Measurements from ENCODE around the gene MRPL11. TPM values are rescaled to one million over a fixed set of nuclear protein-coding genes. Genes with fewer than 3 reads are reported as not detected.

MRPL11 gene
- total RNA-seq (59.0 TPM), polyA plus RNA-seq (ENCODE audit: insufficient read depth in 1 of 8, insufficient read length in 8 of 8, low replicate concordance in 1 of 8) (10 to 100 TPM; 49.6 to 62.4 (median 54.9) TPM)
- long read RNA-seq, donor 1, transcript MRPL11-201 (5 exons, 1,605 nt), result major isoform, 12 of 17 reads
- long read RNA-seq, donor 1, transcript MRPL11-203 (5 exons, 1,527 nt), result minor isoform, 5 of 17 reads
- long read RNA-seq, donor 1, partial matches to known transcripts, result 0 of 17 reads
- long read RNA-seq, donor 1, other reads (novel, unspliced or antisense), result 0 of 17 reads
- long read RNA-seq, donor 2, partial matches to known transcripts, result 0 of 3 reads
- long read RNA-seq, donor 2, other reads (novel, unspliced or antisense), result 0 of 3 reads
- long read RNA-seq, donor 3, transcript MRPL11-201 (5 exons, 1,605 nt), result major isoform, 36 of 41 reads
- long read RNA-seq, donor 3, transcript MRPL11-203 (5 exons, 1,527 nt), result minor isoform, 5 of 41 reads
- long read RNA-seq, donor 3, partial matches to known transcripts, result 0 of 41 reads
- long read RNA-seq, donor 3, other reads (novel, unspliced or antisense), result 0 of 41 reads
- long read RNA-seq, donor 4, transcript MRPL11-201 (5 exons, 1,605 nt), result major isoform, 13 of 22 reads
- long read RNA-seq, donor 4, transcript MRPL11-203 (5 exons, 1,527 nt), result minor isoform, 9 of 22 reads
- long read RNA-seq, donor 4, partial matches to known transcripts, result 0 of 22 reads
- long read RNA-seq, donor 4, other reads (novel, unspliced or antisense), result 0 of 22 reads
- long read RNA-seq, donor 5, transcript MRPL11-203 (5 exons, 1,527 nt), result minor isoform, 21 of 82 reads
- long read RNA-seq, donor 5, transcript MRPL11-201 (5 exons, 1,605 nt), result major isoform, 55 of 82 reads
- long read RNA-seq, donor 5, partial matches to known transcripts, result 0 of 82 reads
- long read RNA-seq, donor 5, other reads (novel, unspliced or antisense), result 6 of 82 reads
- long read RNA-seq, donor 6, transcript MRPL11-201 (5 exons, 1,605 nt), result major isoform, 54 of 78 reads
- long read RNA-seq, donor 6, transcript MRPL11-203 (5 exons, 1,527 nt), result minor isoform, 16 of 78 reads
- long read RNA-seq, donor 6, partial matches to known transcripts, result 0 of 78 reads
- long read RNA-seq, donor 6, other reads (novel, unspliced or antisense), result 8 of 78 reads
- long read RNA-seq, donor 7, transcript MRPL11-203 (5 exons, 1,527 nt), result minor isoform, 7 of 43 reads
- long read RNA-seq, donor 7, transcript MRPL11-201 (5 exons, 1,605 nt), result major isoform, 34 of 43 reads
- long read RNA-seq, donor 7, partial matches to known transcripts, result 0 of 43 reads
- long read RNA-seq, donor 7, other reads (novel, unspliced or antisense), result 0 of 43 reads
- long read RNA-seq, donor 8, transcript MRPL11-201 (5 exons, 1,605 nt), result major isoform, 21 of 32 reads
- long read RNA-seq, donor 8, transcript MRPL11-203 (5 exons, 1,527 nt), result minor isoform, 5 of 32 reads
- long read RNA-seq, donor 8, partial matches to known transcripts, result 5 of 32 reads
- long read RNA-seq, donor 8, other reads (novel, unspliced or antisense), result 0 of 32 reads
- long read RNA-seq, donor 9, transcript MRPL11-201 (5 exons, 1,605 nt), result major isoform, 18 of 26 reads
- long read RNA-seq, donor 9, partial matches to known transcripts, result 5 of 26 reads
- long read RNA-seq, donor 9, other reads (novel, unspliced or antisense), result 0 of 26 reads
- long read RNA-seq, donor 10, transcript MRPL11-203 (5 exons, 1,527 nt), result minor isoform, 5 of 38 reads
- long read RNA-seq, donor 10, transcript MRPL11-201 (5 exons, 1,605 nt), result major isoform, 31 of 38 reads
- long read RNA-seq, donor 10, partial matches to known transcripts, result 0 of 38 reads
- long read RNA-seq, donor 10, other reads (novel, unspliced or antisense), result 0 of 38 reads
- long read RNA-seq, donor 11, transcript MRPL11-201 (5 exons, 1,605 nt), result major isoform, 26 of 30 reads
- long read RNA-seq, donor 11, partial matches to known transcripts, result 0 of 30 reads
- long read RNA-seq, donor 11, other reads (novel, unspliced or antisense), result 0 of 30 reads

DNA sequence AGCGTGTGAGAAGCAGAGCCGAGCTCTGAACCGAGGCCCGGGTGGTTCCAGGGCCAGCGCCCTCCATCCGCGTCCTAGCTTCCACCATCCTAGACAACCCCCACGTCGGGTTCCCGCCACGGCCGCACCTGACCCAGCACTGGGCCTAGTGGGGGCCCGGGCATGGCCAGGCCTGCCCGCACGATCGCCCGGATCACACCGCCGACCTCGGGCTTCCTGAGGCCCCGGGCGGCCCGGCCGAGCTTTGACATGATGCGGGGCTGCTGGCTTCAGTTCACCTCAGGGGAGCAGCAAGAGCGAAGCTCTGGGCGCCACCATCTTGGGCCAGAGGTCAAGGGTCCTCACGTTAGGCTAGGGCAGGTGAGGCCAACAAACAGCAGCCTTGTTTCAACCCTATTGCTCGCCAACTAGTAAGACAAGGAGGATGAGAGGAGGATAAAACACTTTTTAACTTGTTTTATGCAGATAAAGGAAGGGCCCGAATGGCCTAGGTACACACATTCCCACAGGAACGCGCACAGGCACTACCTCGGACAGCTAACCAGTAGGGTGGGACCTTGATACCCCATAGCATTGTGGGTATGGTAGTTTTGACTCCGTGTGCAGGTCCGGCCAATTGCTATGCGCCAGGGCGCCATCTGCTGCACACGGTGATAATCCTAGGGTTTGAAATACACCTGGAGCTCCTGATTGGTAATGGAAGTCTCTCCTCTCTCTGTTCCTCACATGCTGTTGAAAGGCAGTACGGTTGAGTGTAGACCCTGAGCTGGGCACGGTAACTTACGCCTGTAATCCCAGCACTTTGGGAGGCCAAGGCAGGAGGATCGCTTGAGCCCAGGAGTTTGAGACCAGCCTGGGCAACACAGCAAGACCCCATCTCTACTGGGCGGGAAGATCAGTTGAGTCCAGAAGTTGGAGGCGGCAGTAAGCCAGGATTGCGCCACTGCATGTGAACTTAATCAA lies at the start of gene MRPL11:
Gene MRPL11, minus strand, starts transcription at position 345 of the 963 bp plus-strand sequence. Its CDS starts 94 bp downstream, at position 251.
- Histone ChIP-seq H3K9me3 (replicated peaks; ENCODE audit: control insufficient read depth, low read depth, low read length) (peaks cover 2% of the 10 kb centered on the region), H3K4me1 (ENCODE audit: control insufficient read depth, insufficient read depth, low read length) (peaks cover 8% of the 10 kb centered on the region), H3K36me3 (ENCODE audit: control insufficient read depth, insufficient read depth, low read length) (peaks cover 24% of the 10 kb centered on the region), H3K4me3 (ENCODE audit: low read length) (peak within 1 kb of the TSS; percentile 87), H3K27me3 (ENCODE audit: control insufficient read depth, insufficient read depth, low read length) (no peaks in the 10 kb centered on the region), H3K27ac (ENCODE audit: low read length) (peak within 1 kb of the TSS; percentile 60)
- 4% methylated on average over 36 of the region's 45 CpGs for WGBS (ENCODE audit: insufficient coverage)
- DNase-seq, result peak; percentile 97

DNA sequence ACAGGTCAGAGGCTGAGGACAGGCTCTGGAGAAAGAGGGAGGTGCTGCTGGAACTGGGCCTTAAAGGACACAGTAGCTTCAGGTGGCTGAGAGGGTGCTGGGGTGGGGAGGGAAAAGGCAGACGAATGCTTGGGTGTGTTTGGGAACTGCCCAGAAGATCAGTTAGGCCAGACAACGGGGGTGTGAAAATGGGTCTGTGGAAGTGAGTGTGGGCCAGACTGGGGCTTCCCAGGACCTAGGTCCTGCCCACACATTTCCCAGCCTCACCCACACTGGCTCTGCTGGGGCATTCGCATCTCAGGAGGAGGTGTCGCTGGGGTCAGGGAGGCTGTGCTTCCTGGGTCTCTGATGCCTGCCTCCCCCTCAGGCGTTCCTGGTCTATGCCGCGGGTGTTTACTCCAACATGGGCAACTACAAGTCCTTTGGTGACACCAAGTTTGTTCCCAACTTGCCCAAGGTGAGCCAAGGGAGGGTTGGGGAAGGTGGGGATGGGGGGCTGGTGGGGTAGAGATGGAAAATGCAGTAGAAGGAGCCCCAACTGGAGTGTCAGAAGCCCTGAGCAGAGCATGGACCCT lies 46.2 kb upstream of the MRPL11 start:
- WGBS (ENCODE audit: insufficient coverage), result 85% methylated on average over 3 of the region's 7 CpGs
- Histone ChIP-seq H3K9me3 (replicated peaks; ENCODE audit: control insufficient read depth, low read depth, low read length) (no peaks in the 10 kb centered on the region), H3K27me3 (ENCODE audit: control insufficient read depth, insufficient read depth, low read length) (no peaks in the 10 kb centered on the region), H3K4me3 (ENCODE audit: low read length) (no peak overlapping the region), H3K4me1 (ENCODE audit: control insufficient read depth, insufficient read depth, low read length) (peaks cover 14% of the 10 kb centered on the region), H3K27ac (ENCODE audit: low read length) (no peak overlapping the region), H3K36me3 (ENCODE audit: control insufficient read depth, insufficient read depth, low read length) (peaks cover 42% of the 10 kb centered on the region)
- DNase-seq, result no peak

DNA sequence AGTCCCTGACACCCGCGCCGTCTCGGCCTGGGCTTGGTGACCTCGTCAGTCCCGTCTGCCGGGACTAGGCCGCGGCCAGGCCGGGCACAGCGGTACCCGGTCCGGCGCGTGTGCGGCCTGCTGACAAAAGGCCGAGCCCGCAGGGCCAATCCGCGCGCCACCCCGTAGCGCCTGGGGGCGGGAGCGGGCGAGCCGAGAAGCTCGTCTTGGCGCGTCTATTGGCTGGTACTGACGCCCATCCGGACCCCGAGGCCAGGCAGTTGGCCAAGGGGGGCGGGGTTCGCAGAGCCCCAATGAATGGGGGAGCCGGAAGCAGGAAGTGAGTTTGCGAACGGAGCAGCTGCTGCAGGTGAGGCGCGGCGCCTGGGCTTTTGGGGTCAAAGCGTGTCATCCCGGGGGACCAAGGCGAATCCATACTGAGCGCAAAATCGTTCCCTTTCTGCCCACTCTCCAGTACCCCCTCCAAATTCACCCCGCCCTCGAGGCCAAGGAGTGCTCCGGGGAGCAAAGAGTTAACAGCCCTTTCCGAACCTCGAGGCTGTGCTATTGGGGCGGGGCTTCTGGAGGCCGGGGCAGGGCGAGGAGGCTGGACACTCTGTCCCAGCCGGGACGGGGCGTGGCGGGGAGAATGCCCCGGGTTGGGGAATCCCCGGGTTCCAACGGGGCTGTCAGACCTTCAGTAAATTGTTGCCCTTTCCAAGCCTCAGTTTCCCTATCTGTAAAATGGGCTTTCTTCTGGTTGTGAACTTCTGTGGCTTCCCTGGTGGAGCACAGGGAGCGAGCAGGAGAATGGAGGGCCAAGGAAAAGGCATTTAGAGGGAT lies 41.7 kb upstream of the MRPL11 start, which contains the start of gene DPP3:
Gene DPP3, plus strand, starts transcription at position 318 of the 822 bp plus-strand sequence. CDS start 1,767 bp downstream, outside the sequence.
- under 1% methylated on average over 55 of the region's 62 CpGs for WGBS (ENCODE audit: insufficient coverage)

DNA sequence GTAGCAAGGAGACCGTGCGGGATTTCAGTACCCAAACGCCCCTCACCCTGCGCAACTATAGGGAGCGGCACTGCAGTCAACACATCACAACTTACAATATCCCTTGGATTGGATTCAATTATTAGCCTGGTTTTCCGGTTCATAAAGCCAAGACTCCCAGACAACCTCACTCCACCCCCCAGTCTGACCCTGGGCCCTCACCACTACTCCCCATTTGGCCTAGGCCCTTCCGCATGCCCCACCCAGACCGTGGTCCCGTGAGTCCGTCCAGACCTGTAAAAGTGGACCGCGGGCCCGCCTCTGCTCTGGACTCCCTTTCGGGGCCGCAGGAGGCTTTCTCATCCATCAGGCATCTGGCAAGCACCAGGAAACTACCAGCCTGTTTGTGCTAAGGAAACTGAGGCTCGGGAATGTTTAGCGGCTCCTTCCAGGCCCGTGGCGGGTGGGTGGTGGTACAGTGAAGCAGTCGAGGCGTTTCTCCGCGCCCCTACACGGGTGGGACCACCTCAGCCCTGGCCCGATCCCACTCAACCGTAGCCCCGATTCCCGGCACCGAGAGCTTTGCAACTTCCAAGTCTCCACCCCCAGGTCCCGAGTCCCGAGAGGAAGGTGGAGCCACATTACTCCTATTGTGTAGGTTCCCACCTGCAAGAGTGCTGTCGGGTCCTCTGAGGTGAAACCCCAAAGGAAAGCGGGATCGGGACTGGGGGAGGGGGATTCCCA lies 40.9 kb upstream of the MRPL11 start:
- peaks cover 47% of the 10 kb centered on the region for H3K4me1 ChIP-seq (ENCODE audit: control insufficient read depth, insufficient read depth, low read length)
- peak overlapping the region; percentile 91 for H3K4me3 ChIP-seq (ENCODE audit: low read length)
- no peaks in the 10 kb centered on the region for H3K9me3 ChIP-seq (replicated peaks; ENCODE audit: control insufficient read depth, low read depth, low read length)
- DNase-seq, result peak; percentile 55
- peak overlapping the region; percentile 93 for H3K27ac ChIP-seq (ENCODE audit: low read length)
- H3K27me3 ChIP-seq (ENCODE audit: control insufficient read depth, insufficient read depth, low read length), result no peaks in the 10 kb centered on the region
- WGBS (ENCODE audit: insufficient coverage), result under 1% methylated on average over 29 of the region's 34 CpGs
- H3K36me3 ChIP-seq (ENCODE audit: control insufficient read depth, insufficient read depth, low read length), result peaks cover 7% of the 10 kb centered on the region

More for the DNA sequence above, 41.7 kb upstream of the MRPL11 start, which contains the start of gene DPP3:
- H3K4me1 ChIP-seq (ENCODE audit: control insufficient read depth, insufficient read depth, low read length), result peaks cover 47% of the 10 kb centered on the region
- H3K27me3 ChIP-seq (ENCODE audit: control insufficient read depth, insufficient read depth, low read length), result no peaks in the 10 kb centered on the region
- DNase-seq, result peak; percentile 98
- peaks cover 6% of the 10 kb centered on the region for H3K36me3 ChIP-seq (ENCODE audit: control insufficient read depth, insufficient read depth, low read length)
- peak within 1 kb of the TSS; percentile 93 for H3K27ac ChIP-seq (ENCODE audit: low read length)
- no peaks in the 10 kb centered on the region for H3K9me3 ChIP-seq (replicated peaks; ENCODE audit: control insufficient read depth, low read depth, low read length)
- H3K4me3 ChIP-seq (ENCODE audit: low read length), result peak within 1 kb of the TSS; percentile 91

DNA sequence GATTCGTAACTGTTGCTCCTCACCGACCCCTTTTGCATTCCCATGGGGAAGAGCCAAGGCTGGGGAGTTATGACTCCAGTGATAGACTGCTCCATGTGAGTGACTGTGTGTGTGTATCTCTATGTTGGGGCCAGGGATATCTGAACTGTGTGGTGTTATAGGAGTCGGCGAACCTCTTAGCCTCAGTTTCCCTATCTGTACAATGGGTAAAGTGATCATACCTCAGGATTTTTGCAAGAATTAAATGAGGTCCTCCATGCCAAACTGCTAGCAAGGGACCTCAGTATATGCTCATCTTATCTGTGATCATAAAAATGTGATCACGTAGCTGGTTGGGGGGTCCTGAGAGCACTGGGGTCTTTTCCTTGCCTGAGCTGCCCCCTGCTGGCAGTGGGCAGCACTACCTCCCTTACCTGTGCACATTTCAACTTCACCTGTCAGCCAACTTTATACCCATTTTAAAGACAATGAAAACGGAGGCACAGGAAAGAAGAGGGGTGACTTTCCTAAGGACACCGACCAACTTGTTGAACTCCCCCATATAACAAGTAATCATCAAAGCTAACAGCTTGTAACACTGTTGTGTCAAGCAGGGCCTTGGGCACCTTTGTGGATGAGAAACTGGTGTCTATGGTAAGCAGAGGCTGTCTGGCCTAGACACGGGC lies 40.2 kb upstream of the MRPL11 start:
- WGBS (ENCODE audit: insufficient coverage), result 0% methylated on average over 1 of the region's 8 CpGs
- H3K36me3 ChIP-seq (ENCODE audit: control insufficient read depth, insufficient read depth, low read length), result peaks cover 12% of the 10 kb centered on the region
- H3K4me3 ChIP-seq (ENCODE audit: low read length), result peak overlapping the region; percentile 91
- H3K4me1 ChIP-seq (ENCODE audit: control insufficient read depth, insufficient read depth, low read length), result peaks cover 47% of the 10 kb centered on the region
- H3K27ac ChIP-seq (ENCODE audit: low read length), result peak overlapping the region; percentile 93
- H3K9me3 ChIP-seq (replicated peaks; ENCODE audit: control insufficient read depth, low read depth, low read length), result no peaks in the 10 kb centered on the region
- no peak for DNase-seq
- no peaks in the 10 kb centered on the region for H3K27me3 ChIP-seq (ENCODE audit: control insufficient read depth, insufficient read depth, low read length)

DNA sequence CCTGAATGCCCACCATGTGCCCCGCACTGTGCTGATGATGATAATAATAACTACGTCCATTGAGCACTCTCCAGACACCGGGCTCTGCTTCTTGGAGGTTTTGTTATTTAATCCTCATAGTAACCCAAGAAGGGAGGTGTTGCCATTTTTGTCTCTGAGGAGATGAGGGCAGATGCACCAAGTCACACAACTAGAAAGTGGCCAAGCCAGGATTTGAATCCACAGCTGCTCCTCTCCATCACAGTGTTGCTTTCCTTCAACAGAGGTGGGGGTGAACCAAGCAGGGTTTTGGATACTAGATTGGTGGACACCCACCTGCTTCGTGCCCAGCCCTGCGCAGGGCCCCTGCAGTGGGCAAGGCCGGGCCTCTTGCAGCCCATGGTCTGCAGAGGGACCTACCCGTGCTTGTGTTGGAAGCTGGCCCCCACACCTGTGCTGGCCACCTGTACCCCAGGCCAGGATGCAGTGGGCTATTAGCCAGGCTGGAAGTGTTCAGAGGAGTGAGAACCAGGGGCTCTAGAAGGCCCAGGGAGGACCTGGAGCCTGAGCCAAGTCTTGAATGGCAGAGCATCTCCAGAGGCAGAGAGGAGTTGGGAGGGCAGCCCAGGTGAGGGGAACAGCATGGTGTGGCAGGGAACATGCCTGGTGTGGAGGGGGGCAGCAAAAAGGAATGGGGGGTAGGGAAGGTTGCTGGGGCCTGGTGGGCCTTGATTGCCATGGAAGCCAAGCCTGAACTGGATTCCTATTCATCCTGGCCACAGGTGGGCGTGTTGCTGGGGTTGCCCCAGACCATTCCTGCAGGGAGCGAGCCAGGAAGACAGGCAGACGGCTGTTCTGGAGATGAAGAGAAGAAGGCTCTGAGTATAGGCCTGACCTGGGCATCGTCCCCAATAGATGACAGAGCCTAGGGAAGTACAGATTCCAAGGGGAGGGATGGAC lies 38.9 kb upstream of the MRPL11 start:
- no peak for DNase-seq
- H3K4me3 ChIP-seq (ENCODE audit: low read length), result no peak overlapping the region
- H3K4me1 ChIP-seq (ENCODE audit: control insufficient read depth, insufficient read depth, low read length), result peaks cover 47% of the 10 kb centered on the region
- no peaks in the 10 kb centered on the region for H3K9me3 ChIP-seq (replicated peaks; ENCODE audit: control insufficient read depth, low read depth, low read length)
- 86% methylated on average over 8 of the region's 11 CpGs for WGBS (ENCODE audit: insufficient coverage)
- peaks cover 26% of the 10 kb centered on the region for H3K36me3 ChIP-seq (ENCODE audit: control insufficient read depth, insufficient read depth, low read length)
- H3K27me3 ChIP-seq (ENCODE audit: control insufficient read depth, insufficient read depth, low read length), result no peaks in the 10 kb centered on the region
- H3K27ac ChIP-seq (ENCODE audit: low read length), result no peak overlapping the region

Data from muscle of leg (tissue), 16 donors.